PC-3 (cell line): ENCODE results near the gene CELA2B. TPM values are rescaled to one million over a fixed set of nuclear protein-coding genes. Genes with fewer than 3 reads are reported as not detected.

Experiments
- ATAC-seq: fragments of 200-7000 bp; cut with Tn5 transposase; 2 replicates; pipeline ENCODE4 v1.9.1; 2020; ENCODE audit warnings: mild to moderate bottlenecking, moderate library complexity
- BruUV-seq: library from RNA; stranded (reverse); fragments of 400-500 nt; replicated peaks from 2 replicates; lab custom pipeline; 2021; lab: Mats Ljungman, UMichigan
- CTCF ChIA-PET: fragments of 300-600 bp; sonication (Branson Sonifier 250); formaldehyde crosslinking; loops from one replicate; lab custom pipeline; 2022; ENCODE audit warnings: antibody characterized with exemption; lab: Charles Lee
- POLR2A ChIA-PET: fragments of 300-600 bp; sonication (Branson Sonifier 250); formaldehyde crosslinking; loops from one replicate; lab custom pipeline; 2022; ENCODE audit warnings: antibody characterized with exemption; ENCODE audit not compliant: unreplicated experiment; lab: Charles Lee
- DNase-seq: peaks from one replicate; pipeline ENCODE4 v3.0.0-alpha.2; 2015
- H2AFZ ChIP-seq: fragments of 300-600 bp; sonication (generic); 2 replicates; pipeline ENCODE4 v1.6.0; 2016; ENCODE audit warnings: antibody characterized with exemption, low read length
- H3F3A ChIP-seq: fragments of 300-600 bp; sonication (generic); one replicate; pipeline ENCODE4 v1.6.0; 2017; ENCODE audit warnings: antibody characterized with exemption, low read length, control low read depth, mild to moderate bottlenecking; ENCODE audit not compliant: unreplicated experiment
- H3K27ac ChIP-seq: fragments of 300-600 bp; sonication (generic); 2 replicates; pipeline ENCODE4 v1.5.1; 2016; ENCODE audit warnings: mild to moderate bottlenecking, low read length
- H3K27me3 ChIP-seq: fragments of 300-600 bp; sonication (generic); 2 replicates; pipeline ENCODE4 v1.6.1; 2016; ENCODE audit warnings: low read length, mixed read lengths
- H3K36me3 ChIP-seq: fragments of 300-600 bp; sonication (generic); 2 replicates; pipeline ENCODE4 v1.6.1; 2016; ENCODE audit warnings: low read depth, mixed run types, low read length, mixed read lengths
- H3K4me1 ChIP-seq: fragments of 300-600 bp; sonication (generic); 2 replicates; pipeline ENCODE4 v1.5.1; 2016; ENCODE audit warnings: low read length; ENCODE audit not compliant: insufficient read depth
- H3K4me2 ChIP-seq: fragments of 300-600 bp; sonication (generic); 2 replicates; pipeline ENCODE4 v1.6.0; 2016; ENCODE audit warnings: low read length
- H3K4me3 ChIP-seq: fragments of 300-600 bp; sonication (generic); 2 replicates; pipeline ENCODE4 v1.5.1; 2016; ENCODE audit warnings: mild to moderate bottlenecking, low read length, mixed read lengths
- H3K79me2 ChIP-seq: fragments of 300-600 bp; sonication (generic); 2 replicates; pipeline ENCODE4 v1.6.1; 2017; ENCODE audit warnings: low read length, mixed read lengths
- H3K9ac ChIP-seq: fragments of 300-600 bp; sonication (generic); 2 replicates; pipeline ENCODE4 v1.6.0; 2016; ENCODE audit warnings: mild to moderate bottlenecking, low read length
- H3K9me2 ChIP-seq: fragments of 300-600 bp; sonication (generic); replicated peaks from 2 replicates; pipeline ENCODE4 v1.6.1; 2016; ENCODE audit warnings: mixed run types, low read length, mixed read lengths
- H3K9me3 ChIP-seq: fragments of 300-600 bp; sonication (generic); 2 replicates; pipeline ENCODE4 v1.6.1; 2016; ENCODE audit warnings: low read length, mixed read lengths
- H4K20me1 ChIP-seq: fragments of 300-600 bp; sonication (generic); 2 replicates; pipeline ENCODE4 v1.6.1; 2016; ENCODE audit warnings: low read length, mixed read lengths
- CTCF ChIP-seq: fragments of 300-600 bp; sonication (generic); conservative IDR thresholded peaks from 2 replicates; pipeline ENCODE4 v1.5.1; 2017; ENCODE audit warnings: antibody characterized with exemption, low read depth, mild to moderate bottlenecking, low read length
- EZH2 ChIP-seq: fragments of 300-600 bp; sonication (generic); IDR thresholded peaks from one replicate; pipeline ENCODE4 v1.6.1; 2017; ENCODE audit warnings: antibody characterized with exemption, mild to moderate bottlenecking, low read length; ENCODE audit not compliant: unreplicated experiment
- EZH2phosphoT487 ChIP-seq: fragments of 300-600 bp; sonication (generic); IDR thresholded peaks from 2 replicates; pipeline ENCODE4 v1.6.1; 2018; ENCODE audit warnings: mild to moderate bottlenecking, antibody characterized with exemption, low read length, borderline replicate concordance
- intact Hi-C: fragments of 100-400 bp; cut with micrococcal nuclease; formaldehyde crosslinking; loops from 2 replicates; pipeline ENCODE4 v1.9.0; 2023
- total RNA-seq: library from RNA; depleted of rRNA; stranded (reverse); fragments of >200 nt; gene quantifications from 2 replicates; pipeline ENCODE4 v1.2.3, GENCODE V29; 2014

Gene CELA2B
- total RNA-seq, 1 experiment from 2014 or later, result not detected

GRCh38 chr1:15522551-15522950 lies 46.6 kb downstream of the CELA2B start:
- no peak overlapping the region for H3K9ac ChIP-seq
- intact Hi-C loops, result no loop called here
- CTCF ChIA-PET, result no interaction called here

GRCh38 chr1:15523104-15524020 lies 47.5 kb downstream of the CELA2B start:
- Histone ChIP-seq H3K9ac (peak overlapping the region; percentile 62), H3K27ac (peak overlapping the region; percentile 6; the same call in 1 of the 2 replicates), H3K27me3 (no peaks in the 10 kb centered on the region), H3K4me1 (peaks cover 25% of the 10 kb centered on the region), H3K9me2 (no peaks in the 10 kb centered on the region), H3F3A (no peaks in the 10 kb centered on the region), H2AFZ (peak overlapping the region; percentile 73), H3K9me3 (no peaks in the 10 kb centered on the region), H3K79me2 (peaks cover 29% of the 10 kb centered on the region), H3K4me2 (peak overlapping the region; percentile 94), H4K20me1 (no peaks in the 10 kb centered on the region), H3K36me3 (no peaks in the 10 kb centered on the region), H3K4me3 (peak overlapping the region; percentile 87)
- POLR2A ChIA-PET, result interaction anchor here (0.6 kb wide), 2 partner anchors 8 to 439 kb away, joined by 3 to 6 read pairs; no protein-coding TSS in a partner anchor
- CTCF ChIA-PET, result no interaction called here
- BruUV-seq, result TSS peak; percentile 63
- intact Hi-C loops, result loop anchor here (1.0 kb wide), 1 partner anchor 22 kb away; no protein-coding TSS in a partner anchor
- DNase-seq (peak; percentile 27), ATAC-seq (peak; percentile 0; the same call in 1 of the 2 replicates)
- TF ChIP-seq EZH2phosphoT487 (no peak), CTCF (no peak), EZH2 (no peak)

More at GRCh38 chr1:15522551-15522950, 46.6 kb downstream of the CELA2B start:
- no peaks in the 10 kb centered on the region for H3F3A ChIP-seq
- no peak for TF ChIP-seq EZH2
- TF ChIP-seq EZH2phosphoT487, result no peak
- no peak for TF ChIP-seq CTCF
- H3K9me2 ChIP-seq, result no peaks in the 10 kb centered on the region
- POLR2A ChIA-PET, result no interaction called here
- H3K4me3 ChIP-seq, result no peak overlapping the region
- DNase-seq, result no peak
- H3K4me1 ChIP-seq, result peaks cover 19% of the 10 kb centered on the region
- no peaks in the 10 kb centered on the region for H4K20me1 ChIP-seq
- H3K79me2 ChIP-seq, result peaks cover 20% of the 10 kb centered on the region
- no peaks in the 10 kb centered on the region for H3K36me3 ChIP-seq
- peak overlapping the region; percentile 94; the same call in 1 of the 2 replicates for H3K4me2 ChIP-seq
- BruUV-seq, result no TSS peak
- H2AFZ ChIP-seq, result no peak overlapping the region
- no peaks in the 10 kb centered on the region for H3K9me3 ChIP-seq
- H3K27ac ChIP-seq, result no peak overlapping the region
- H3K27me3 ChIP-seq, result no peaks in the 10 kb centered on the region
- no peak for ATAC-seq
